ENCODE measurements around the gene ALPK3.

Gene ALPK3

DNA sequence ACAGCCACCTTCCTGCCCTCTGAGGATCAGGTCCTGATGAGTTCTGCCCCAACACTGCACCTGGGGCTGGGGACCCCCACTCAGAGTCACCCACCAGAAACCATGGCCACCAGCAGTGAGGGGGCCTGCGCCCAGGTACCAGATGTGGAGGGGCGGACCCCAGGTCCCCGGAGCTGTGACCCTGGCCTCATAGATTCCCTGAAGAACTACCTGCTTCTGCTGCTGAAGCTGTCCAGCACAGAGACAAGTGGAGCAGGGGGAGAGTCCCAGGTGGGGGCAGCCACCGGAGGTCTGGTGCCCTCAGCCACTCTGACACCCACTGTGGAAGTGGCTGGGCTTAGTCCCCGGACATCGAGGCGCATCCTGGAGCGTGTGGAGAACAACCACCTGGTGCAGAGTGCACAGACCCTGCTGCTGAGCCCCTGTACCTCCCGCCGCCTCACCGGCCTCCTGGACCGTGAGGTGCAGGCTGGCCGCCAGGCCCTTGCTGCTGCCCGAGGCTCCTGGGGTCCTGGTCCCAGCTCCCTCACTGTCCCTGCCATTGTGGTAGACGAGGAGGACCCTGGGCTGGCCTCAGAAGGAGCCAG, 40.4 kb downstream of the ALPK3 start:
- TF ChIP-seq, protein P1, sequence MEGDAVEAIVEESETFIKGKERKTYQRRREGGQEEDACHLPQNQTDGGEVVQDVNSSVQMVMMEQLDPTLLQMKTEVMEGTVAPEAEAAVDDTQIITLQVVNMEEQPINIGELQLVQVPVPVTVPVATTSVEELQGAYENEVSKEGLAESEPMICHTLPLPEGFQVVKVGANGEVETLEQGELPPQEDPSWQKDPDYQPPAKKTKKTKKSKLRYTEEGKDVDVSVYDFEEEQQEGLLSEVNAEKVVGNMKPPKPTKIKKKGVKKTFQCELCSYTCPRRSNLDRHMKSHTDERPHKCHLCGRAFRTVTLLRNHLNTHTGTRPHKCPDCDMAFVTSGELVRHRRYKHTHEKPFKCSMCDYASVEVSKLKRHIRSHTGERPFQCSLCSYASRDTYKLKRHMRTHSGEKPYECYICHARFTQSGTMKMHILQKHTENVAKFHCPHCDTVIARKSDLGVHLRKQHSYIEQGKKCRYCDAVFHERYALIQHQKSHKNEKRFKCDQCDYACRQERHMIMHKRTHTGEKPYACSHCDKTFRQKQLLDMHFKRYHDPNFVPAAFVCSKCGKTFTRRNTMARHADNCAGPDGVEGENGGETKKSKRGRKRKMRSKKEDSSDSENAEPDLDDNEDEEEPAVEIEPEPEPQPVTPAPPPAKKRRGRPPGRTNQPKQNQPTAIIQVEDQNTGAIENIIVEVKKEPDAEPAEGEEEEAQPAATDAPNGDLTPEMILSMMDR (IDR thresholded peaks at IDR 0.05; ENCODE audit: extremely low read depth, missing control alignments) = no peak
- no peak for DNase-seq (ENCODE audit: low spot score)

DNA sequence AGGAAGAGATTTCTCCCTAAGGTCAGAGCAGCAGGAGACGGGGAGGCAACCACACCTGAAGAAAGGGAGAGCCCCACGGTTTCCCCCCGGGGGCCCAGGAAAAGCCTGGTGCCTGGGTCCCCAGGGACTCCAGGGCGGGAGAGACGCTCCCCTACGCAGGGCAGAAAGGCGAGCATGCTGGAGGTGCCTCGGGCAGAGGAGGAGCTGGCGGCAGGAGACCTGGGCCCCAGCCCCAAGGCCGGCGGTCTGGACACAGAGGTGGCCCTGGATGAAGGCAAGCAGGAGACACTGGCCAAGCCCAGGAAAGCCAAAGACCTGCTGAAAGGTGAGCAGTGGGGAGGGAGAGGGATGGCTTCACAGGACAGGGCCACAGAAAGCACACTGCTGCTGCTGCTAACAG, 41.1 kb downstream of the ALPK3 start:
- TF ChIP-seq, protein P1 (IDR thresholded peaks at IDR 0.05; ENCODE audit: extremely low read depth, missing control alignments) = no peak
- no peak for DNase-seq (ENCODE audit: low spot score)

DNA sequence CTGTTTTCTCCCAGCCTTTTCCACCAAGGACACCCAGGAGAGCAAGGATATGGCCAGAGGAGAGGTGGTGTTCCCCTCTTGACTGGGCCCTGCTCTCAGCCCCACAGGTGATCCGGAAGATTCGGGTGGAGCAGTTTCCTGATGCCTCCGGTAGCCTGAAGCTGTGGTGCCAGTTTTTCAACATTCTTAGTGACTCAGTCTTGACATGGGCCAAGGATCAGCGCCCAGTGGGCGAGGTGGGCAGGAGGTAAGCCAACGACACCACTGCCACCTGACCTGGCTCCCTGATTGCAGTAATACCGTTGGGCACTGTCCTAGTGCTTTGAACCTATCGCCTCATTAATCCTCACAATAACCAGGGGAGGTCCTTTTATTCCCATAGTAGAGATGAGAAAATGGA, 42.0 kb downstream of the ALPK3 start:
- TF ChIP-seq, protein P1 (IDR thresholded peaks at IDR 0.05; ENCODE audit: extremely low read depth, missing control alignments) = no peak
- no peak for DNase-seq (ENCODE audit: low spot score)

DNA sequence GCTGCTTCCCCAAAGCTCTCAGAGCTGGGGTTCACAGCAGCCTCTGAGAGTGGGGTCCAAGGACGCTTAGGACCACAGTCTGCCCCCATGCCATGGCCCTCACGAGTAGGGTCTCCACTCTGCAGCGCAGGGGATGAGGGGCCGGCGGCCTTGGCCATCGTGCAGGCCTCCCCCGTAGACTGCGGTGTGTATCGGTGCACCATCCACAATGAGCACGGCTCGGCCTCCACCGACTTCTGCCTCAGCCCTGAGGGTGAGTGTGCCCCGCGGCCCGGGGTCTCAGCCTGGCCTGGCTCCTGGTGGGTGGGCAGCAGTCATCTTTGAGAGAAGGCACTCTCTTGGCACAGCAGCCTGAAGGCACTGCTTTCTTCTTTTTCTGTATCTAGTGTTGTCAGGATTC, 42.5 kb downstream of the ALPK3 start:
- TF ChIP-seq, protein P1 (IDR thresholded peaks at IDR 0.05; ENCODE audit: extremely low read depth, missing control alignments) = no peak
- DNase-seq (ENCODE audit: low spot score) = no peak

GRCh38 chr15:84861781-84862180, 44.6 kb downstream of the ALPK3 start:
- TF ChIP-seq, protein P1 (IDR thresholded peaks at IDR 0.05; ENCODE audit: extremely low read depth, missing control alignments) = no peak
- no peak for DNase-seq (ENCODE audit: low spot score)

GRCh38 chr15:84862214-84862975, 45.2 kb downstream of the ALPK3 start:
- DNase-seq (ENCODE audit: low spot score) = no peak
- TF ChIP-seq, protein P1 (IDR thresholded peaks at IDR 0.05; ENCODE audit: extremely low read depth, missing control alignments) = no peak

DNA sequence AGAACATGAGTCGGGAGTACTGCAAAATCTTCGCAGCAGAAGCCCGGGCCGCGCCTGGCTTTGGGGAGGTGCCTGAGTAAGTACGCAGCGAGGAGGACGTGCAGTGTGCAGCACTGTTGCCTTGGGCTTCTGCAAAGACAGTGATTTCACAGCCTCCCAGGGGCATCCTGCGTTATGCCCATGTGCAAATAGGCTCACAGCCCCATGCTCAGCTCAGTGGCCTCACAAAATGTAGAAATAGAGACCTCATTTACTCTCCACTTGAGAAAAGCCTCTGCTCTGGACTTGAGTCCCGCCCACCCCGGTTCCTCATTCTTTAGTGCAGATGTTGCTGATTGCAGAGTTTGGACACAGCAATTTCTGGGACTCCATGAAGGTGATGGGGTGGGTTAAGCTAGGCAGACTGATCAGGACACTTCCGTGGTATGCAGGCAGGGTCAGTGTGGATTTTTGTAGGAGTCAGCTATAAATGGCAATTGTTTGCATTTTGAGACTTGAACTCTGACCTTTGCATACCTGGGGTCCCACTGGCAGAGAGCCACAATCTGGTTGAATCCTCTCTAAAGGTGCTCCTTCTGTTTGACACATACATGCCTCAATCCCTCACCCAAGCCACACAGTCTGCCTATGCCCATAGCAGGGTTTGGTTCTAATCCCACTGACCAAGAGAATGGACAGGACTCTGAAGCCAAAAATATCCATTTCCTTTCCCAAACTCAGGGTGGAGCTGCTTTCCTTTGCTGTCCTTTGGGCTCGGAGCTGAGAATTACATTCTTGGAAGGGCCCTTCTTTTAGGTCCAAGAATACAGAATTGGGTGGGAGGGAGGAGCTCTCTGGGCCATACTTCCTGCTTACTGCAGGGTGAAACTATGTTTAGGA, 46.6 kb downstream of the ALPK3 start:
- no peak for DNase-seq (ENCODE audit: low spot score)
- TF ChIP-seq, protein P1 (IDR thresholded peaks at IDR 0.05; ENCODE audit: extremely low read depth, missing control alignments) = no peak

Data from GM20000 (cell line).